Spleen (tissue), 11 donors: Measurements from ENCODE around the gene CDON. TPM values are rescaled to one million over a fixed set of nuclear protein-coding genes. Genes with fewer than 3 reads are reported as not detected.

Experiments used
- DNase-seq: peaks from one replicate; pipeline ENCODE4 v3.0.0-alpha.2; 2020
- H3K27ac ChIP-seq, 8 donors: fragments of 200-600 bp; sonication (generic) in 7 of 8; 1 replicate in 4 of 8; 2 replicates in 4 of 8; pipeline versions ENCODE4 v1.5.0 to v1.8.0; 2016 to 2021; ENCODE audit warnings: inconsistent platforms in 4 of 8, mild to moderate bottlenecking in 4 of 8, moderate library complexity in 1 of 8
- H3K27me3 ChIP-seq, 7 donors: fragments of 200-600 bp; sonication (generic) in 6 of 7; replicated peaks in 1 of 7; 1 replicate in 4 of 7; 2 replicates in 3 of 7; pipeline versions ENCODE4 v1.5.0 to v1.8.0; 2016 to 2021; ENCODE audit warnings: inconsistent platforms in 3 of 7, mild to moderate bottlenecking in 1 of 7
- H3K36me3 ChIP-seq, 6 donors: fragments of 200-600 bp; sonication (generic) in 5 of 6; 1 replicate in 4 of 6; 2 replicates in 2 of 6; pipeline versions ENCODE4 v1.5.0 to v1.8.0; 2016 to 2021; ENCODE audit warnings: inconsistent platforms in 2 of 6
- H3K4me1 ChIP-seq, 6 donors: fragments of 200-600 bp; sonication (generic) in 5 of 6; 1 replicate in 3 of 6; 2 replicates in 3 of 6; pipeline versions ENCODE4 v1.5.0 to v1.8.0; 2016 to 2021; ENCODE audit warnings: inconsistent platforms in 3 of 6
- H3K4me3 ChIP-seq, 8 donors: fragments of 200-600 bp; sonication (generic) in 7 of 8; 1 replicate in 4 of 8; 2 replicates in 4 of 8; pipeline versions ENCODE4 v1.5.0 to v1.8.0; 2016 to 2021; ENCODE audit warnings: inconsistent platforms in 4 of 8, mild to moderate bottlenecking in 4 of 8, moderate library complexity in 2 of 8
- H3K9me3 ChIP-seq, 8 donors: fragments of 200-600 bp; sonication (generic) in 7 of 8; 1 replicate in 4 of 8; 2 replicates in 4 of 8; pipeline versions ENCODE4 v1.5.0 to v1.8.0; 2016 to 2021; ENCODE audit warnings: inconsistent platforms in 4 of 8
- CTCF ChIP-seq, 11 experiments: fragments of 200-600 bp in 7 of 11; fragments of 450-650 bp in 4 of 11; sonication (generic) in 4 of 11; IDR thresholded peaks in 8 of 11; conservative IDR thresholded peaks in 3 of 11; 1 replicate in 7 of 11; 2 replicates in 4 of 11; pipeline versions ENCODE4 v1.4.0 to v1.8.0; 2016 to 2021; ENCODE audit warnings: antibody characterized with exemption in 11 of 11, inconsistent platforms in 4 of 11, mild to moderate bottlenecking in 1 of 11
- POLR2A ChIP-seq, 3 donors: fragments of 450-650 bp; IDR thresholded peaks; one replicate each; pipeline ENCODE4 v1.5.1; 2017; ENCODE audit warnings: antibody characterized with exemption in 3 of 3, mild to moderate bottlenecking in 1 of 3
- POLR2AphosphoS5 ChIP-seq, 3 donors: sonication (generic); formaldehyde crosslinking; IDR thresholded peaks; one replicate each; pipeline ENCODE4 v1.5.1; 2017; ENCODE audit warnings: antibody characterized with exemption in 3 of 3
- WGBS, 5 donors: extraction: QIAGEN DNeasy Blood & Tissue Kit in 3 of 5; methylation state at CpG; one replicate each; pipeline versions ENCODE4 v1.1.5 to v1.1.7; 2013 to 2018; 5-methylcytosine and 5-hydroxymethylcytosine counted together
- intact Hi-C: fragments of 100-400 bp; cut with DNase I; formaldehyde crosslinking; loops from one replicate; pipeline ENCODE4 v1.15.0; 2023; ENCODE audit warnings: low total_unique reads
- polyA plus RNA-seq, 3 donors: library from polyadenylated mRNA; stranded (reverse); fragments of 200-250 nt; gene quantifications; one replicate each; pipeline ENCODE4 v1.2.1, GENCODE V29; 2013
- total RNA-seq, 7 donors: library from RNA; depleted of rRNA in 3 of 7; stranded (reverse); fragments of >200 nt in 3 of 7; fragmentation: NEBNext Ultra II Directional in 4 of 7; extraction: Animal tissue kit (Norgen Biotek cat#: 25700) in 4 of 7; gene quantifications; one replicate each; pipeline versions ENCODE4 v1.1.0 to v1.2.1, GENCODE V29; 2016 to 2021
- donor health status: healthy with polysubstance abuse.
- donor health status: DM: no; HTN: no; CAD: no; lungs with moderate emphysema.
- donor health status: DM: no; HTN: no; CAD: no.
- donor health status: Bipolar disorder and iron deficiency.
- donor health status: healthy.
- donor health status: DM: no; HTN: no; CAD: no.
- donor health status: DM: yes; HTN: yes; CAD: no.

The CDON gene
- total and polyA plus RNA-seq, 10 donors: 0.30 to 5.3 (median 2.3) TPM

- TF ChIP-seq CTCF (IDR thresholded peaks at IDR 0.05 in 8 of 11, conservative IDR thresholded peaks at IDR 0.05 in 3 of 11) (no peak), POLR2AphosphoS5 (IDR thresholded peaks at IDR 0.05) (no peak), POLR2A (IDR thresholded peaks at IDR 0.05) (no peak)
- Histone ChIP-seq H3K4me1 (no peaks in the 10 kb centered on the region), H3K9me3 (no peaks in the 10 kb centered on the region), H3K27ac (no peak overlapping the region), H3K27me3 (peaks cover 0 to 65% (median 11%) of the 10 kb centered on the region in 7 donors), H3K4me3 (no peak overlapping the region), H3K36me3 (no peaks in the 10 kb centered on the region)
- intact Hi-C loops: no loop called here
- 50 to 70% (median 59%) methylated on average over 2 of the region's 2 CpGs for WGBS, 5 donors
- DNase-seq: no peak
These were observed 36.1 kb downstream of the CDON start for GRCh38 chr11:126026579-126026978.

GRCh38 chr11:126025822-126026221 lies 36.8 kb downstream of the CDON start:
- Histone ChIP-seq H3K27ac (no peak overlapping the region), H3K9me3 (no peaks in the 10 kb centered on the region), H3K4me3 (no peak overlapping the region), H3K4me1 (no peaks in the 10 kb centered on the region), H3K27me3 (peaks cover 0 to 57% (median 11%) of the 10 kb centered on the region in 7 donors), H3K36me3 (no peaks in the 10 kb centered on the region)
- TF ChIP-seq POLR2A (IDR thresholded peaks at IDR 0.05): no peak
- TF ChIP-seq CTCF (IDR thresholded peaks at IDR 0.05 in 8 of 11, conservative IDR thresholded peaks at IDR 0.05 in 3 of 11): no peak
- TF ChIP-seq POLR2AphosphoS5 (IDR thresholded peaks at IDR 0.05): no peak
- DNase-seq: no peak
- intact Hi-C loops: no loop called here
- 43 to 97% (median 92%) methylated on average over 1 of the region's 1 CpG for WGBS, 5 donors

GRCh38 chr11:126024123-126024522 lies 38.5 kb downstream of the CDON start:
- 85 to 90% (median 87%) methylated on average over 5 of the region's 5 CpGs for WGBS, 5 donors
- Histone ChIP-seq H3K27ac (no peak overlapping the region), H3K27me3 (peaks cover 0 to 45% (median 6%) of the 10 kb centered on the region in 7 donors), H3K4me1 (no peaks in the 10 kb centered on the region), H3K36me3 (no peaks in the 10 kb centered on the region), H3K9me3 (no peaks in the 10 kb centered on the region), H3K4me3 (no peak overlapping the region)
- intact Hi-C loops: no loop called here
- TF ChIP-seq POLR2A (IDR thresholded peaks at IDR 0.05) (no peak), CTCF (IDR thresholded peaks at IDR 0.05 in 8 of 11, conservative IDR thresholded peaks at IDR 0.05 in 3 of 11) (no peak), POLR2AphosphoS5 (IDR thresholded peaks at IDR 0.05) (no peak)
- no peak for DNase-seq

GRCh38 chr11:126012852-126013251 lies 49.8 kb downstream of the CDON start:
- intact Hi-C loops: no loop called here
- Histone ChIP-seq H3K4me3 (no peak overlapping the region), H3K9me3 (no peaks in the 10 kb centered on the region), H3K27me3 (peaks cover 0 to 6% (median 0%) of the 10 kb centered on the region in 7 donors), H3K4me1 (no peaks in the 10 kb centered on the region), H3K36me3 (peaks cover 0 to 4% (median 0%) of the 10 kb centered on the region in 6 donors), H3K27ac (no peak overlapping the region)
- TF ChIP-seq POLR2AphosphoS5 (IDR thresholded peaks at IDR 0.05): no peak
- TF ChIP-seq CTCF (IDR thresholded peaks at IDR 0.05 in 8 of 11, conservative IDR thresholded peaks at IDR 0.05 in 3 of 11): no peak
- no peak for TF ChIP-seq POLR2A (IDR thresholded peaks at IDR 0.05)
- DNase-seq: no peak
- 89 to 97% (median 90%) methylated on average over 2 of the region's 2 CpGs for WGBS, 5 donors
